ENCODE results near the gene PPARG.

DNA sequence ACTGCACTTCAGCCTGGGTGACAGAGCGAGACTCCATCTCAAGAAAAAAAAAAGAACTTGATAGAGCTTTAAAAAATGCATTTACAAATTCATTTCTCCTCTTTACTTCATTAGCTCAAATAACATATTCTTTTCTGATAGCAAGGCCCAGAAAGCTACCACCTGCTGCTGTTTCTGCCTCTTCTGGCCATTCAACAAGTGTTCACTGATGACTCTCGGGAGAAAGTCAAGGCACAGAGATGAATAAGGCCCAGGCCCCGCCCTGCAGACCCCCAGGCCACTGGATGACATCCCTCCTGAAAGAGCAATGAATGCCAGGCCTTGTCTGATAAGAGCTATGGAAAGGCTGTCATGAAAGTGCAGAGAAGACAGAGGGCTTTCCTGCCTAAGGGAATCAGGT, 181.8 kb downstream of the PPARG start:
- TF ChIP-seq POLR2AphosphoS5 (IDR thresholded peaks at IDR 0.05) (no peak), CTCF (IDR thresholded peaks at IDR 0.05) (no peak), EP300 (IDR thresholded peaks at IDR 0.05) (no peak), POLR2A (IDR thresholded peaks at IDR 0.05) (no peak)

All from sigmoid colon (tissue), 4 donors.